Kidney tubule cell (primary cell): Measurements from ENCODE around the gene ZYX.
A peak's percentile ranks its signal among the peaks of the same experiment; 100 is the strongest.
"Not testable (repeated sequence)": the region's sequence is repeated elsewhere in the genome, so short reads cannot be mapped to it uniquely, and the experiment has no call there.

Experiments used
- DNase-seq: peaks from one replicate; pipeline ENCODE4 v3.0.0-alpha.2; 2018; ENCODE audit warnings: low spot score

Gene ZYX

GRCh38 chr7:143397710-143398530, 16.8 kb downstream of the ZYX start:
- DNase-seq = no peak

GRCh38 chr7:143398616-143399015, 17.5 kb downstream of the ZYX start:
- DNase-seq = no peak

GRCh38 chr7:143399151-143399550, 18.0 kb downstream of the ZYX start:
- no peak for DNase-seq

GRCh38 chr7:143399642-143400041, 18.5 kb downstream of the ZYX start:
- no peak for DNase-seq

GRCh38 chr7:143401265-143401664, 20.1 kb downstream of the ZYX start:
- DNase-seq = no peak

- DNase-seq = not testable (repeated sequence)
Observed at GRCh38 chr7:143402233-143402632, 21.1 kb downstream of the ZYX start.

- no peak for DNase-seq
Observed at GRCh38 chr7:143405173-143406001, 24.2 kb downstream of the ZYX start.

- DNase-seq = no peak
Observed at GRCh38 chr7:143406002-143406357, 24.8 kb downstream of the ZYX start.

GRCh38 chr7:143407287-143408251, 26.4 kb downstream of the ZYX start:
- peak; percentile 64 for DNase-seq

- DNase-seq = no peak
Observed at GRCh38 chr7:143408252-143408685, 27.1 kb downstream of the ZYX start.

GRCh38 chr7:143408686-143409561, 27.8 kb downstream of the ZYX start, which contains the start of gene EPHA1:
EPHA1 (minus strand) TSS chr7:143408856; CDS start chr7:143408805, 51 bp downstream.
- peak; percentile 89 for DNase-seq

- DNase-seq = no peak
Observed at GRCh38 chr7:143410521-143411004, 29.4 kb downstream of the ZYX start.

- no peak for DNase-seq
Observed at GRCh38 chr7:143411976-143412708, 31.0 kb downstream of the ZYX start.

GRCh38 chr7:143413123-143413522, 32.0 kb downstream of the ZYX start:
- DNase-seq = no peak

- not testable (repeated sequence) for DNase-seq
Observed at GRCh38 chr7:143415209-143415608, 34.1 kb downstream of the ZYX start.

GRCh38 chr7:143415742-143416397, 34.7 kb downstream of the ZYX start:
- DNase-seq = peak; percentile 57

- DNase-seq = peak; percentile 55
Observed at GRCh38 chr7:143416565-143417149, 35.5 kb downstream of the ZYX start.

GRCh38 chr7:143417734-143418383, 36.7 kb downstream of the ZYX start:
- no peak for DNase-seq
